ENCODE measurements around the gene CAST.

- TF ChIP-seq CTCF (IDR thresholded peaks at IDR 0.05; ENCODE audit: low read depth, low read length, poor library complexity, severe bottlenecking) (no peak), EZH2phosphoT487 (IDR thresholded peaks at IDR 0.05; ENCODE audit: borderline replicate concordance, low read length) (no peak)
Measured at GRCh38 chr5:96636594-96636993, 25.6 kb upstream of the CAST start.
